A673 (cell line): ENCODE results near the gene CLSTN2. TPM values are rescaled to one million over a fixed set of nuclear protein-coding genes. Genes with fewer than 3 reads are reported as not detected.

Experiments used
- BruUV-seq: library from RNA; stranded (reverse); fragments of 400-500 nt; replicated peaks from 2 replicates; lab custom pipeline; 2021; lab: Mats Ljungman, UMichigan
- CTCF ChIA-PET: fragments of 300-600 bp; sonication (Branson Sonifier 250); formaldehyde crosslinking; loops from one replicate; lab custom pipeline; 2022; ENCODE audit warnings: antibody characterized with exemption; lab: Charles Lee
- POLR2A ChIA-PET: fragments of 300-600 bp; sonication (Branson Sonifier 250); formaldehyde crosslinking; loops from one replicate; lab custom pipeline; 2022; ENCODE audit warnings: antibody characterized with exemption; ENCODE audit not compliant: low non-redundant PET; lab: Charles Lee
- DNase-seq: peaks from one replicate; pipeline ENCODE4 v3.0.0-alpha.2; 2015; ENCODE audit warnings: low spot score
- H3K27ac ChIP-seq: fragments of 200-600 bp; sonication (generic); 2 replicates; pipeline ENCODE4 v1.5.1; 2016; ENCODE audit warnings: mixed run types, low read depth, mild to moderate bottlenecking, mixed read lengths, antibody characterized with exemption, low read length; ENCODE audit not compliant: poor library complexity, severe bottlenecking
- H3K27me3 ChIP-seq: fragments of 200-600 bp; sonication (generic); replicated peaks from 2 replicates; pipeline ENCODE4 v1.6.1; 2017; ENCODE audit warnings: mixed run types, low read depth, mild to moderate bottlenecking, mixed read lengths, antibody characterized with exemption, low read length; ENCODE audit not compliant: insufficient read depth, poor library complexity
- H3K36me3 ChIP-seq: fragments of 200-600 bp; sonication (generic); 2 replicates; pipeline ENCODE4 v1.6.1; 2016; ENCODE audit warnings: mixed run types, mild to moderate bottlenecking, mixed read lengths, antibody characterized with exemption, low read length; ENCODE audit not compliant: insufficient read depth, poor library complexity, severe bottlenecking
- H3K4me1 ChIP-seq: fragments of 200-600 bp; sonication (generic); 2 replicates; pipeline ENCODE4 v1.6.1; 2017; ENCODE audit warnings: mixed run types, mild to moderate bottlenecking, mixed read lengths, antibody characterized with exemption, low read length; ENCODE audit not compliant: insufficient read depth, poor library complexity, severe bottlenecking
- H3K4me3 ChIP-seq: fragments of 200-600 bp; sonication (generic); 2 replicates; pipeline ENCODE4 v1.5.1; 2016; ENCODE audit warnings: low read depth, mixed run types, mild to moderate bottlenecking, mixed read lengths, low read length; ENCODE audit not compliant: poor library complexity, severe bottlenecking
- H3K9me3 ChIP-seq: fragments of 200-600 bp; sonication (generic); 2 replicates; pipeline ENCODE4 v1.6.1; 2016; ENCODE audit warnings: mixed run types, low read depth, mild to moderate bottlenecking, mixed read lengths, antibody characterized with exemption, low read length; ENCODE audit not compliant: poor library complexity, severe bottlenecking
- EZH2 ChIP-seq: fragments of 200-600 bp; sonication (generic); IDR thresholded peaks from 2 replicates; pipeline ENCODE4 v1.6.1; 2017; ENCODE audit warnings: borderline replicate concordance, low read depth, mild to moderate bottlenecking, mixed read lengths, antibody characterized with exemption, low read length; ENCODE audit not compliant: poor library complexity, severe bottlenecking
- intact Hi-C: fragments of 100-400 bp; cut with micrococcal nuclease; formaldehyde crosslinking; loops from one replicate; pipeline ENCODE4 v1.10.0; 2022; ENCODE audit not compliant: unreplicated experiment
- total RNA-seq: library from RNA; stranded (reverse); gene quantifications from 2 replicates; pipeline ENCODE4 v1.2.3, GENCODE V29; 2021
- TF ChIP-seq, protein P1 (sequence below): fragments of 300-800, 200-600 bp; sonication (generic); conservative IDR thresholded peaks from 2 replicates; pipeline ENCODE4 v1.5.1; 2017; ENCODE audit warnings: low read depth, mild to moderate bottlenecking, antibody characterized with exemption, low read length, moderate library complexity, mixed read lengths

Gene CLSTN2
- total RNA-seq, 1 experiment from 2014 or later: 50.7 TPM

DNA sequence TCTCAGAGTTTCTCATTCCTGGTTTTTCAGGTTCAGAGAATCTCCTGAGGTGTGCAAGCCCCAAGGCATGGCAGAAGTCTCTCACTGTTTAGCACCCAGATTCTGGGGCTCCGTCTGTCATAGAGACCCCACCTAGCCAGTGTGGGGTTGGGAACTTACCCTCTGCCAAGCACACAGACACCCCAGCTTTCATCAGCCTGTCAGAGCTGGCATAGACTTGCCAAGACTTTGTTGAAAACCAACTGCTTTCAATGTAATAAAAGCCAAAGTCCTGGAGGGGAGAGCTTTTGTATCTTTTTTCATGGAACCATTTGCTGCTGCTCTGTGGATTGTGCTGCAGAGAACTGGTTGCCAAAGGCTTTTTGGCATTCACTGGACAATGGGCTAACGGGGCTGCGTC, 401.5 kb downstream of the CLSTN2 start:
- DNase-seq: no peak
- H3K27ac ChIP-seq: no peak overlapping the region
- ChIA-PET POLR2A (no interaction called here), CTCF (no interaction called here)
- no peaks in the 10 kb centered on the region for H3K27me3 ChIP-seq
- no peaks in the 10 kb centered on the region for H3K4me1 ChIP-seq
- intact Hi-C loops: no loop called here
- TF ChIP-seq, protein P1, sequence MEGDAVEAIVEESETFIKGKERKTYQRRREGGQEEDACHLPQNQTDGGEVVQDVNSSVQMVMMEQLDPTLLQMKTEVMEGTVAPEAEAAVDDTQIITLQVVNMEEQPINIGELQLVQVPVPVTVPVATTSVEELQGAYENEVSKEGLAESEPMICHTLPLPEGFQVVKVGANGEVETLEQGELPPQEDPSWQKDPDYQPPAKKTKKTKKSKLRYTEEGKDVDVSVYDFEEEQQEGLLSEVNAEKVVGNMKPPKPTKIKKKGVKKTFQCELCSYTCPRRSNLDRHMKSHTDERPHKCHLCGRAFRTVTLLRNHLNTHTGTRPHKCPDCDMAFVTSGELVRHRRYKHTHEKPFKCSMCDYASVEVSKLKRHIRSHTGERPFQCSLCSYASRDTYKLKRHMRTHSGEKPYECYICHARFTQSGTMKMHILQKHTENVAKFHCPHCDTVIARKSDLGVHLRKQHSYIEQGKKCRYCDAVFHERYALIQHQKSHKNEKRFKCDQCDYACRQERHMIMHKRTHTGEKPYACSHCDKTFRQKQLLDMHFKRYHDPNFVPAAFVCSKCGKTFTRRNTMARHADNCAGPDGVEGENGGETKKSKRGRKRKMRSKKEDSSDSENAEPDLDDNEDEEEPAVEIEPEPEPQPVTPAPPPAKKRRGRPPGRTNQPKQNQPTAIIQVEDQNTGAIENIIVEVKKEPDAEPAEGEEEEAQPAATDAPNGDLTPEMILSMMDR: no peak
- TF ChIP-seq EZH2: no peak
- H3K4me3 ChIP-seq: no peak overlapping the region
- no peaks in the 10 kb centered on the region for H3K9me3 ChIP-seq
- no TSS peak for BruUV-seq
- no peaks in the 10 kb centered on the region for H3K36me3 ChIP-seq

DNA sequence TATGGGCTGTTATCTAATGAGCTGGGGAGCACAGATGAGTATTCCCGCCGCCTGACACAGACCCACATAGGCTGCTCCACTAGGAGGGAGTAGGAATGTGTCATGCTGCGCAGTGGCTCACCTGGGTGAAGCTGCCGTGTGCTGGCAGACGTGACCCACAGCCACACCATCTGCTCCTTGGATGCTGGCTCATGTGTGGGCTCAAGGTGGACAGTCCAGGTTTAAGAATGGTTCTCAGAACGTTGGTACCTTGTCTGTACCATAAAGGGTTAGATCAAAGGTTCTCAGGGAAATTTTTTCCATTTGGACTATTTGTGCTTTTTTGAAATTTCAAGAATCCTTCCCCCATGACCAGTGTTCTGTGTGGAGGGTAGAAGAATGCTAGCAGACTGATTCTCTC, 403.9 kb downstream of the CLSTN2 start:
- POLR2A ChIA-PET: no interaction called here
- no peak overlapping the region for H3K27ac ChIP-seq
- H3K9me3 ChIP-seq: no peaks in the 10 kb centered on the region
- no peaks in the 10 kb centered on the region for H3K27me3 ChIP-seq
- CTCF ChIA-PET: no interaction called here
- no peaks in the 10 kb centered on the region for H3K4me1 ChIP-seq
- H3K4me3 ChIP-seq: no peak overlapping the region
- no peak for DNase-seq
- intact Hi-C loops: no loop called here
- no TSS peak for BruUV-seq
- TF ChIP-seq, protein P1: no peak
- TF ChIP-seq EZH2: no peak
- no peaks in the 10 kb centered on the region for H3K36me3 ChIP-seq

DNA sequence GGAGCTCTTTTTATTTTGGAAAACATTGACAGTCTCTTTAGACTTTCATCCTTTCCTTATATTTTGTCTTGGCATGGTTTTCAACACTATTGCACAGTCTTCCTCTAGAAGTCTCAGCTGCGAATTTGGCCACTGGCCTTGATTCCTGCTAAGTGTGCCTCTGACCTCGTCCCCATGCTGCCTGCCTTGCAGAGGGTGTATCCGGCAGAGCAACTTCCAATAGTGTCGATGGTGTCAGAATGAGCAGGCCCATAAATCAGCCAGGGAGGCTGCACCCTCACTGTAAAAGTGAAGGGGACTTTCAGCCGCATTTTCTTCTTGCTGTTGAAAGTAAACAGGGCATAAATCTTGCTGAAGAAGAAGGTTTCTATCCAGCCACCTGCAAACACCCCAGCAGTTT, 406.2 kb downstream of the CLSTN2 start:
- Histone ChIP-seq H3K27me3 (no peaks in the 10 kb centered on the region), H3K9me3 (no peaks in the 10 kb centered on the region), H3K27ac (no peak overlapping the region), H3K36me3 (no peaks in the 10 kb centered on the region), H3K4me3 (no peak overlapping the region), H3K4me1 (no peaks in the 10 kb centered on the region)
- POLR2A ChIA-PET: no interaction called here
- no peak for TF ChIP-seq EZH2
- TF ChIP-seq, protein P1: no peak
- BruUV-seq: no TSS peak
- CTCF ChIA-PET: no interaction called here
- intact Hi-C loops: no loop called here
- no peak for DNase-seq
